HG03432 (cell line): ENCODE data around the gene SLC25A21.
"Not testable (repeated sequence)": the region's sequence is repeated elsewhere in the genome, so short reads cannot be mapped to it uniquely, and the experiment has no call there.

Source experiments
- ATAC-seq: cut with Tn5 transposase; IDR thresholded peaks from one replicate; pipeline ENCODE4 v1.9.1; 2021; ENCODE audit warnings: mild to moderate bottlenecking, moderate library complexity; ENCODE audit not compliant: unreplicated experiment

The SLC25A21 gene

GRCh38 chr14:37172024-37172869 is at the start of gene SLC25A21:
Gene SLC25A21 (minus strand): TSS chr14:37172606.
- no peak for ATAC-seq

- no peak for ATAC-seq
Measured at GRCh38 chr14:37221073-37221472, 48.7 kb upstream of the SLC25A21 start.

GRCh38 chr14:37215345-37215744 is 42.9 kb upstream of the SLC25A21 start:
- no peak for ATAC-seq

- no peak for ATAC-seq
Measured at GRCh38 chr14:37213016-37213415, 40.6 kb upstream of the SLC25A21 start.

- no peak for ATAC-seq
Measured at GRCh38 chr14:37210448-37210847, 38.0 kb upstream of the SLC25A21 start.

- not testable (repeated sequence) for ATAC-seq
Measured at GRCh38 chr14:37209617-37210016, 37.2 kb upstream of the SLC25A21 start.

GRCh38 chr14:37205623-37206605 is 33.5 kb upstream of the SLC25A21 start:
- ATAC-seq: not testable (repeated sequence)

- no peak for ATAC-seq
Measured at GRCh38 chr14:37203423-37203822, 31.0 kb upstream of the SLC25A21 start.

GRCh38 chr14:37202812-37203211 is 30.4 kb upstream of the SLC25A21 start:
- no peak for ATAC-seq

- ATAC-seq: no peak
Measured at GRCh38 chr14:37202265-37202664, 29.9 kb upstream of the SLC25A21 start.

GRCh38 chr14:37201724-37202123 is 29.3 kb upstream of the SLC25A21 start:
- no peak for ATAC-seq

GRCh38 chr14:37198907-37199306 is 26.5 kb upstream of the SLC25A21 start:
- ATAC-seq: no peak

GRCh38 chr14:37198273-37198598 is 25.8 kb upstream of the SLC25A21 start:
- ATAC-seq: no peak

GRCh38 chr14:37197421-37198272 is 25.2 kb upstream of the SLC25A21 start, which contains the start of gene MIPOL1:
Gene MIPOL1 (plus strand): TSS chr14:37197937. CDS start chr14:37247889, 49,952 bp downstream.
- ATAC-seq: no peak

- no peak for ATAC-seq
Measured at GRCh38 chr14:37196604-37197420, 24.4 kb upstream of the SLC25A21 start.

- ATAC-seq: no peak
Measured at GRCh38 chr14:37195327-37195726, 22.9 kb upstream of the SLC25A21 start.

- ATAC-seq: no peak
Measured at GRCh38 chr14:37194698-37195097, 22.3 kb upstream of the SLC25A21 start.

GRCh38 chr14:37189733-37190132 is 17.3 kb upstream of the SLC25A21 start:
- ATAC-seq: not testable (repeated sequence)

- ATAC-seq: not testable (repeated sequence)
Measured at GRCh38 chr14:37187840-37188577, 15.6 kb upstream of the SLC25A21 start.
